Motor neuron (in vitro differentiated cells): Measurements from ENCODE around the gene MMAB. TPM values are rescaled to one million over a fixed set of nuclear protein-coding genes. Genes with fewer than 3 reads are reported as not detected.

Experiments
- ATAC-seq, 8 experiments: fragments of 200-7000 bp; cut with Tn5 transposase; replicated peaks in 6 of 8; 2 replicates each; pipeline ENCODE4 v1.8.0; 2021; ENCODE audit warnings: mild to moderate bottlenecking in 8 of 8, moderate library complexity in 8 of 8
- H3K27ac ChIP-seq, 2 donors: fragments of 250-450 bp; sonication (Bioruptor Pico); 2 replicates each; pipeline ENCODE4 v1.9.0; 2021; ENCODE audit warnings: antibody characterized with exemption in 2 of 2, mild to moderate bottlenecking in 2 of 2, moderate library complexity in 1 of 2
- H3K4me1 ChIP-seq, 2 donors: fragments of 250-450 bp; sonication (Bioruptor Pico); replicated peaks in 1 of 2; 2 replicates each; pipeline ENCODE4 v1.6.1; 2021; ENCODE audit warnings: antibody characterized with exemption in 2 of 2, mild to moderate bottlenecking in 2 of 2, moderate library complexity in 1 of 2
- H3K4me3 ChIP-seq, 5 donors: fragments of 250-450 bp; sonication (Bioruptor Pico); 2 replicates each; pipeline ENCODE4 v1.9.0; 2021; ENCODE audit warnings: antibody characterized with exemption in 5 of 5, mild to moderate bottlenecking in 5 of 5, moderate library complexity in 4 of 5
- WGBS, 10 experiments: fragments of 450-650 bp; shearing (Covaris generic); methylation state at CpG; one replicate each; pipeline ENCODE4 v1.0.0; 2022; 5-methylcytosine and 5-hydroxymethylcytosine counted together
- in situ Hi-C, 9 experiments: fragments of 400-800 bp; cut with MboI; loops; one replicate each; pipeline ENCODE4 v1.15.0; 2021; ENCODE audit warnings: low sequenced_read_pairs in 9 of 9, low pct_unique_long_range_greater_than_20kb in 2 of 9; ENCODE audit not compliant: unreplicated experiment in 9 of 9
- total RNA-seq, 8 experiments: library from RNA; unstranded; fragments of 300-600 nt; gene quantifications; 2 replicates each; pipeline versions ENCODE4 v1.2.3 to v1.2.4, GENCODE V29; 2022

Gene MMAB
- total RNA-seq, 8 experiments from 2014 or later = 15.1 to 74.6 (median 25.7) TPM

- ATAC-seq = peak in 3 of 8 experiments; percentile 24 to 79 (median 61)
- 0 to 92% (median 80%) methylated on average over 1 to 4 of the region's 4 CpGs; no CpG with 5 or more reads in 1 of the 10 experiments for WGBS, 10 experiments
- Histone ChIP-seq H3K4me3 (no peak overlapping the region), H3K27ac (no peak overlapping the region), H3K4me1 (no peaks in the 10 kb centered on the region)
- in situ Hi-C loops = no loop called here
These were observed 31.9 kb downstream of the MMAB start for GRCh38 chr12:109541413-109541726.

- no peak overlapping the region for H3K4me3 ChIP-seq
- in situ Hi-C loops = no loop called here
- peak in 1 of 8 experiments; percentile 15 for ATAC-seq
- WGBS, 10 experiments = 33 to 100% (median 80%) methylated on average over 1 to 4 of the region's 16 CpGs; no CpG with 5 or more reads in 3 of the 10 experiments
- H3K27ac ChIP-seq = no peak overlapping the region
- H3K4me1 ChIP-seq = no peaks in the 10 kb centered on the region
These were observed 32.5 kb downstream of the MMAB start for GRCh38 chr12:109540526-109541412.

GRCh38 chr12:109539508-109539907 is 33.8 kb downstream of the MMAB start:
- no peaks in the 10 kb centered on the region for H3K4me1 ChIP-seq
- in situ Hi-C loops = no loop called here
- no peak overlapping the region for H3K4me3 ChIP-seq
- 30 to 80% (median 54%) methylated on average over 1 to 4 of the region's 9 CpGs; no CpG with 5 or more reads in 4 of the 10 experiments for WGBS, 10 experiments
- ATAC-seq = no peak
- H3K27ac ChIP-seq = no peak overlapping the region

- Histone ChIP-seq H3K4me1 (no peaks in the 10 kb centered on the region), H3K27ac (no peak overlapping the region), H3K4me3 (no peak overlapping the region)
- in situ Hi-C loops = no loop called here
- WGBS, 10 experiments = 79 to 100% (median 84%) methylated on average over 1 to 13 of the region's 16 CpGs; no CpG with 5 or more reads in 2 of the 10 experiments
- ATAC-seq = no peak
These were observed 35.0 kb downstream of the MMAB start for GRCh38 chr12:109538191-109538863.

GRCh38 chr12:109537136-109537535 is 36.2 kb downstream of the MMAB start:
- 83 to 100% (median 100%) methylated on average over 2 to 4 of the region's 8 CpGs; no CpG with 5 or more reads in 5 of the 10 experiments for WGBS, 10 experiments
- no peak for ATAC-seq

GRCh38 chr12:109535863-109536250 is 37.4 kb downstream of the MMAB start:
- Histone ChIP-seq H3K27ac (no peak overlapping the region), H3K4me1 (no peaks in the 10 kb centered on the region), H3K4me3 (no peak overlapping the region)
- no peak for ATAC-seq
- 50 to 100% (median 82%) methylated on average over 1 to 4 of the region's 5 CpGs; no CpG with 5 or more reads in 4 of the 10 experiments for whole genome bisulfite sequencing, 10 experiments
- in situ Hi-C loops = no loop called here

More at GRCh38 chr12:109537136-109537535, 36.2 kb downstream of the MMAB start:
- Histone ChIP-seq H3K4me3 (no peak overlapping the region), H3K4me1 (no peaks in the 10 kb centered on the region), H3K27ac (no peak overlapping the region)
- in situ Hi-C loops = no loop called here

GRCh38 chr12:109535231-109535862 is 38.0 kb downstream of the MMAB start:
- WGBS, 10 experiments = 78 to 100% (median 87%) methylated on average over 1 to 13 of the region's 25 CpGs; no CpG with 5 or more reads in 2 of the 10 experiments
- peaks cover 0 to under 1% of the 10 kb centered on the region in 2 donors for H3K4me1 ChIP-seq
- no peak overlapping the region for H3K4me3 ChIP-seq
- in situ Hi-C loops = no loop called here
- H3K27ac ChIP-seq = no peak overlapping the region
- ATAC-seq = no peak

GRCh38 chr12:109534456-109534855 is 38.8 kb downstream of the MMAB start:
- Histone ChIP-seq H3K27ac (no peak overlapping the region), H3K4me1 (peaks cover 0 to 9% of the 10 kb centered on the region in 2 donors), H3K4me3 (no peak overlapping the region)
- 85 to 98% methylated on average over 4 to 13 of the region's 15 CpGs; no CpG with 5 or more reads in 8 of the 10 experiments for WGBS, 10 experiments
- in situ Hi-C loops = no loop called here
- peak in 1 of 8 experiments; percentile 19 for ATAC-seq

GRCh38 chr12:109533487-109533740 is 39.9 kb downstream of the MMAB start:
- peaks cover 0 to 11% of the 10 kb centered on the region in 2 donors for H3K4me1 ChIP-seq
- no peak overlapping the region for H3K4me3 ChIP-seq
- ATAC-seq = no peak
- no peak overlapping the region for H3K27ac ChIP-seq
- 60% methylated on average over 1 of the region's 8 CpGs; no CpG with 5 or more reads in 9 of the 10 experiments for WGBS, 10 experiments
- in situ Hi-C loops = no loop called here

GRCh38 chr12:109532721-109533486 is 40.4 kb downstream of the MMAB start:
- Histone ChIP-seq H3K4me1 (peaks cover 0 to 11% of the 10 kb centered on the region in 2 donors), H3K4me3 (no peak overlapping the region), H3K27ac (no peak overlapping the region)
- 20 to 100% (median 84%) methylated on average over 1 to 7 of the region's 24 CpGs; no CpG with 5 or more reads in 2 of the 10 experiments for WGBS, 10 experiments
- in situ Hi-C loops = no loop called here
- no peak for ATAC-seq

- in situ Hi-C loops = no loop called here
- WGBS, 10 experiments = 100% methylated on average over 1 of the region's 2 CpGs; no CpG with 5 or more reads in 9 of the 10 experiments
These were observed 41.9 kb downstream of the MMAB start for GRCh38 chr12:109531411-109531810.

GRCh38 chr12:109529691-109530640 is 43.3 kb downstream of the MMAB start:
- Histone ChIP-seq H3K4me3 (no peak overlapping the region), H3K4me1 (peaks cover 0 to 11% of the 10 kb centered on the region in 2 donors), H3K27ac (peak overlapping the region in 1 of 2 donors; percentile 53)
- ATAC-seq = peak in 4 of 8 experiments; percentile 9 to 34 (median 24)
- in situ Hi-C loops = no loop called here
- 40 to 91% (median 76%) methylated on average over 5 to 15 of the region's 19 CpGs; no CpG with 5 or more reads in 1 of the 10 experiments for WGBS, 10 experiments

More at GRCh38 chr12:109531411-109531810, 41.9 kb downstream of the MMAB start:
- Histone ChIP-seq H3K4me1 (peaks cover 0 to 11% of the 10 kb centered on the region in 2 donors), H3K4me3 (no peak overlapping the region), H3K27ac (no peak overlapping the region)
- ATAC-seq = no peak
